GM19324 (cell line): ENCODE measurements around the gene ZC3H14.

ENCODE experiments used
- ATAC-seq: cut with Tn5 transposase; IDR thresholded peaks from one replicate; pipeline ENCODE4 v1.9.1; 2021; ENCODE audit warnings: mild to moderate bottlenecking, moderate library complexity; ENCODE audit not compliant: unreplicated experiment, low FRiP score

ZC3H14 gene

GRCh38 chr14:88599761-88600439, 37.1 kb downstream of the ZC3H14 start:
- ATAC-seq, result peak; percentile 83

- ATAC-seq, result no peak
Measured at GRCh38 chr14:88604212-88604611, 41.4 kb downstream of the ZC3H14 start.

- ATAC-seq, result no peak
Measured at GRCh38 chr14:88605594-88605993, 42.8 kb downstream of the ZC3H14 start.

GRCh38 chr14:88607829-88608228, 45.0 kb downstream of the ZC3H14 start:
- ATAC-seq, result no peak

GRCh38 chr14:88611878-88612277, 49.0 kb downstream of the ZC3H14 start:
- ATAC-seq, result no peak

GRCh38 chr14:88612981-88613380, 50.1 kb downstream of the ZC3H14 start:
- no peak for ATAC-seq

- ATAC-seq, result no peak
Measured at GRCh38 chr14:88613552-88614010, 50.7 kb downstream of the ZC3H14 start.

GRCh38 chr14:88614218-88614907, 51.5 kb downstream of the ZC3H14 start:
- ATAC-seq, result no peak

- no peak for ATAC-seq
Measured at GRCh38 chr14:88616697-88617096, 53.9 kb downstream of the ZC3H14 start.

- ATAC-seq, result no peak
Measured at GRCh38 chr14:88617479-88617878, 54.6 kb downstream of the ZC3H14 start.

- ATAC-seq, result no peak
Measured at GRCh38 chr14:88618476-88618875, 55.6 kb downstream of the ZC3H14 start.

- no peak for ATAC-seq
Measured at GRCh38 chr14:88621100-88621499, 58.3 kb downstream of the ZC3H14 start.

GRCh38 chr14:88625671-88626070, 62.8 kb downstream of the ZC3H14 start:
- ATAC-seq, result no peak

- no peak for ATAC-seq
Measured at GRCh38 chr14:88628033-88628432, 65.2 kb downstream of the ZC3H14 start.

- no peak for ATAC-seq
Measured at GRCh38 chr14:88628462-88628861, 65.6 kb downstream of the ZC3H14 start.

- ATAC-seq, result no peak
Measured at GRCh38 chr14:88630565-88630964, 67.7 kb downstream of the ZC3H14 start.

- no peak for ATAC-seq
Measured at GRCh38 chr14:88631091-88631490, 68.3 kb downstream of the ZC3H14 start.

- ATAC-seq, result no peak
Measured at GRCh38 chr14:88632512-88632911, 69.7 kb downstream of the ZC3H14 start.

GRCh38 chr14:88639221-88639620, 76.4 kb downstream of the ZC3H14 start:
- ATAC-seq, result no peak

GRCh38 chr14:88660056-88660455, 97.2 kb downstream of the ZC3H14 start:
- no peak for ATAC-seq

- ATAC-seq, result peak; percentile 86
Measured at GRCh38 chr14:88667555-88668273, 104.9 kb downstream of the ZC3H14 start.
